LNCAP (cell line): Measurements from ENCODE around the gene PACRGL.

Experiments
- TF ChIP-seq, protein P1 (sequence below): fragments of 450-650 bp; IDR thresholded peaks from 2 replicates; pipeline ENCODE4 v1.5.1; 2017; ENCODE audit warnings: mild to moderate bottlenecking

Gene PACRGL

DNA sequence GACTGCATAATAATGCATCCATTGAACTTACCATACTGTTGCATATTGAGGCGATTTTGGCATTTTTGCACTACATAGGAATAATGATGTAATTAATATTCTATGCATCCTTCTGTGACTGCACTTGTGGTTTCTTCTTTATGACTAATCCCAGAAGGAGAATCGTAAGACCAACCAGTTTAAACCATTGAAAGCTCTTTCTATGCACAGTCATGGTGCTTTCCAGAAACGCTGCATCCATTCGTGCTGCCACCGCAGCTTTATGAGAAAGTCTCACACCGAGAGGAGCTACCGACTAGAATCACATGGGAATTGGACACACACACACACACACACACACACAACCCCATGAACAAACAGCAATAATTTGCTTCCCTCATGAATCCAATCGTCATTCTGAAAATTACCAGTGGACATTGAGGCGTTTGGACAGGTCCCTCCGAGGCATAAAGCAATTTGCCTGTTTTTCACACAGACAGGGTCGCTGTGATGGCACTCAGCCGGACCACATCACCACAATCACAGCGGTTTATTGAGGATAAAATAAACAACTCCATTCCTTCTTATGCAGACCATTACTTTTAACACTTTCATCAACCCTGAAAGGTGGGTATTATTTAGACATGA lies 64.2 kb downstream of the PACRGL start:
- TF ChIP-seq, protein P1, sequence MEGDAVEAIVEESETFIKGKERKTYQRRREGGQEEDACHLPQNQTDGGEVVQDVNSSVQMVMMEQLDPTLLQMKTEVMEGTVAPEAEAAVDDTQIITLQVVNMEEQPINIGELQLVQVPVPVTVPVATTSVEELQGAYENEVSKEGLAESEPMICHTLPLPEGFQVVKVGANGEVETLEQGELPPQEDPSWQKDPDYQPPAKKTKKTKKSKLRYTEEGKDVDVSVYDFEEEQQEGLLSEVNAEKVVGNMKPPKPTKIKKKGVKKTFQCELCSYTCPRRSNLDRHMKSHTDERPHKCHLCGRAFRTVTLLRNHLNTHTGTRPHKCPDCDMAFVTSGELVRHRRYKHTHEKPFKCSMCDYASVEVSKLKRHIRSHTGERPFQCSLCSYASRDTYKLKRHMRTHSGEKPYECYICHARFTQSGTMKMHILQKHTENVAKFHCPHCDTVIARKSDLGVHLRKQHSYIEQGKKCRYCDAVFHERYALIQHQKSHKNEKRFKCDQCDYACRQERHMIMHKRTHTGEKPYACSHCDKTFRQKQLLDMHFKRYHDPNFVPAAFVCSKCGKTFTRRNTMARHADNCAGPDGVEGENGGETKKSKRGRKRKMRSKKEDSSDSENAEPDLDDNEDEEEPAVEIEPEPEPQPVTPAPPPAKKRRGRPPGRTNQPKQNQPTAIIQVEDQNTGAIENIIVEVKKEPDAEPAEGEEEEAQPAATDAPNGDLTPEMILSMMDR = no peak

DNA sequence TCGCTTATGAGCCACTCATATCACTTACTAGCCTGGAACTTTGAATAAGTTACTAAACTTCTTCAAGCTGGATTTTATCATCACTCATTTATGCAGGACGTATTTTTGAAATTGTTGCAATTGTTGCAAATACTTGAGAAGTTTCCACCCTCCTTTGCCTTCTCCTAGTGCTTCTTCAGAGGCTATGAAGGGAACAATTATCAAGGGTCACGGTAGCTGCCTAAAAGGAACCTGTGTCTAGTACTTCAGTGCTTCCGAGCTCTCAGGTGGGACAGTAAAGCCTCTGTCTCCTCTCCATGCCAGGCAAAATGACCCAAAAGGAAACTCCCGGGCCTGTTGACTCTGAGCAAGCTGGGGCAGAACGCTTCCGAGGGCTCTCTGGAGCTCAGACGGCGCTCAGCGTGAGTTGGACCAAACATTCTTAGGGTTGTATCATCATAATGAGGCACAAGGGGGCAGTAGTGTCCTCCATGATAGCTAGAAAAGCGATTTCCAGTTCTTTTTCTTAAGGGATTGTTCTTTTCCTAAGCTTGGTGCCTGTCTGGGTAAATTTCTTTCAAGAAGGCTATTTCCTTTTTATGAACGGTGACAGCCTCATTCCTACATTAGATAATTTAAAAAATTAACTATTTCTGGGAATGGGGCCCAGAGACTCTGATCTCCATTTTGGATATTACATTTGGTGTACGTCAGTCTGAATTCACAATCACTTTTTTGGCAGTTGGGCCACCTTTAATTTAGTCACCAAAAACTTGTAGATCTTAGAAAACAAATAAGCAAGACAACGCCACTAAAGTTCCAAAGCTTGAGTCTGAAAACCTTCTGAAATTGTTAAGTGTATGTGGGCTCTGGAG lies 73.1 kb downstream of the PACRGL start:
- TF ChIP-seq, protein P1 = peak; percentile 66

DNA sequence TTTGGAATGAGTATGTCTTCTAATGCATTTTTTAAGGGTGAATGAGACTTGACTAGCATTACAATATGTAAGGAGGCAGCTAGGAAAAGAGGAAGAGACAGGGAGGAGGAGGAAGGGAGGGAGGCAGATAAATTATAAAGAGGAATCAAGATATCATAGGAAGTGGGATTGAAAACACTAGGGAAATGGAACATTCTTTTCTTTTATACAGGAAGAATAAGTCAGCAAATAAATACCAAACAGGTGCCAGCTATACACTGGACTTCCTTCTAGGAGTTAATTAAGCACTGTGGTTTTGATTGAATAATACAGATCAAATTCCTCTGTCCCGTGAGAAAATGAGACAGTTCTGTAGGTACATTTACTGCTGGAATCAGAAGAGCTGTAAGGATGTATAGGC lies 78.6 kb downstream of the PACRGL start:
- TF ChIP-seq, protein P1 = no peak

DNA sequence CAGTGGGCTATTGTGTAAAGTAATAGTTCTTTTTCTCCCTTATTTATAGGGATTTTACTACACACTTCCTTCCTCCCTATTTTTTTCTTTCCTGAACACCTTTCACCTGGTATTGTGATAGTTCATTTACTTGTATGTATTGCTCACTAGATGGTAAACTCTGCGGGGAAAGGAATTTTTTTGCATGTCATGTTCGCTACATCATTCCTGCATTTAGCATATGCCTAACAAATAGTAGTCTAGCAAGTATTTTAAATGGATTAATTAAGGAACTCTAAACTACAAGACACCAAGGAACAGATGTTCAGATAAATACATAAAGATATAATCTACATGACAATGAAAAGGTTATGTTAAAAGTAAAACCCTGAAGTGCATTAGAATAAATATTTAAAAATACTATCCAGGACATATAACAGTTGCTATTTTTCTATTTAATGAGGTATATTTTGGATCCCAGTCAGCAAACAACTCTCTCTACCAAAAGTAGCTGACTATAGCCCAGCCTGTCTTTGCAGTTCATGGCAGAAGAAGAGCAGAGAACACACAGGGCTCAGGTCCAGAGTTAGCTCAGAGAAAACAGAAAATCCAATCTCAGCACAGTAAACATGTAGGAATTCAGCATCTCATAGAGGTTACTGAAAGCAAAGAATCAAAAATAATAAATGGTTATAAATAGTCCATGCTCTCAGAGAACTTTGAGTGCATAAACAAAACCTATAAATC lies 87.8 kb downstream of the PACRGL start:
- TF ChIP-seq, protein P1 = no peak
